HG03025 (cell line): ENCODE results near the gene CDK10.
"Not testable (repeated sequence)": the region's sequence is repeated elsewhere in the genome, so short reads cannot be mapped to it uniquely, and the experiment has no call there.

Experiments
- ATAC-seq: cut with Tn5 transposase; IDR thresholded peaks from one replicate; pipeline ENCODE4 v1.9.1; 2021; ENCODE audit warnings: mild to moderate bottlenecking, moderate library complexity; ENCODE audit not compliant: unreplicated experiment, low FRiP score

CDK10 gene

DNA sequence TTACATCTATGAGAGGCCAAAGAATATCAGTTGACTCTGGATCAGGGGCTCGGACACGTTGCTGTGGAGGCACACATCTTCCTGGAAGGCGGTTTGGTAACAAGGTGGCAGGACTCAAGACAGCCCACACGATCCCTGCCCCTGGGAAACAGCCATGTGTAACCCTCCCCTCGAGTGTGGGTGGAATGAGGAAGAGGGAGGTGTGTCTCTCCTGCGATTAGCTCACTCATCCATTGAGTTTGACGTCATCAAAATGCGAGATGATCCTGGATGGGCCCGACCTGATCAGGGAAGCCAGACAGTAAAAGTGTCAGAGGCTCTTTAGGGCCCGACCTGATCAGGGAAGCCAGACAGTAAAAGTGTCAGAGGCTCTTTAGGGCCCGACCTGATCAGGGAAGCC, 22.3 kb upstream of the CDK10 start:
- ATAC-seq: not testable (repeated sequence)

DNA sequence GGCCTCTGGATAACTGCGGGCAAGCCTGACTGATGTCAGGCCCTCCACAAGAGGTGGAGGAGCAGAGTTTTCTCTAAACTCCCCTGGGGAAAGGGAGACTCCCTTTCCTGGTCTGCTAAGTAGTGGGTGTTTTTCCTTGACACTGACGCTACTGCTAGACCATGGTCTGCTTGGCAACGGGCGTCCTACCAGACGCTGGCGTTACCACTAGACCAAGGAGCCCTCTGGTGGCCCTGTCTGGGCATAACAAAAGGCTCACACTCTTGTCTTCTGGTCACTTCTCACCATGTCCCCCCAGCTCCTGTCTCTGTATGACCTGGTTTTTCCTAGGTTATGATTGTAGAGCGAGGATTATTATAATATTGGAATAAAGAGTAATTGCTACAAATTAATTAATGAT, 19.5 kb upstream of the CDK10 start:
- not testable (repeated sequence) for ATAC-seq

DNA sequence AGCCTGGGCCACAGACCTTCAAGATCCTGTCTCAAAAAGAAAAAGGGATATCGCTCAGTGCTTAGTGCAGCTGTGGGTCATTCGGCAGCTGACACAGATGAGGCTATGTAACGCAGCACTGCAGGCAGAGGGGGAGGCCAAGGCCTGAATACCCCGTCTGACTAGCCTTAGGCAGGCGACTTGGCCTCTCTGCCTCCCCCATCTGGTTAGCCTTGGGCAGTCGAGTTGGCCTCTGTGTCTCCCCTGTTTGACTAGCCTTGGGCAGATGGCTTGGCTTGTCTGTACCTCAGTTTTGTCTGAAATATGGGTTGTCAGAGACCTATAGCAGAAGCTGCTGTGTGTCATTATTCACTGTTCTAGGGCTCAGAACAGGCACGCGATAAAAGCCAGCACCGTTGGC, 18.9 kb upstream of the CDK10 start:
- ATAC-seq: no peak

DNA sequence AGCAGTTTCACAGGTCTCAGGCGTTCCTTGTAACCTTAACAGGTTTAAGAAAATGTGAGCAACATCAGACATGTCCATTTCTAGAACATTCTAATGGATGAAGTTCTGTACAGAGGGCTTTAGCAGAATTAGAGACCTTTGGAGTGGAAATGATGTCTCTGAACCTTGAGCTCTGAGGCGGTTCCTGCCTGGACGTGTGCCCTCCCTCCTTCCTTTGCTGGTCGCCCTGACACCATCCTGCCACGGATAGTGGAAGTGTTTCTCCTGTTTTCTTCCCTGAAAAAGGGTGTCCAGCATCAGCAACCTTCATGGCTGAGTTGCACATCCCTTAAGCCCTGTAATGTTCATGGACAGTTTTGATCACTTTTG, 17.7 kb upstream of the CDK10 start:
- no peak for ATAC-seq

GRCh38 chr16:89669755-89670154, 16.7 kb upstream of the CDK10 start:
- no peak for ATAC-seq

- no peak for ATAC-seq
Measured at GRCh38 chr16:89670496-89671431, 15.7 kb upstream of the CDK10 start.

DNA sequence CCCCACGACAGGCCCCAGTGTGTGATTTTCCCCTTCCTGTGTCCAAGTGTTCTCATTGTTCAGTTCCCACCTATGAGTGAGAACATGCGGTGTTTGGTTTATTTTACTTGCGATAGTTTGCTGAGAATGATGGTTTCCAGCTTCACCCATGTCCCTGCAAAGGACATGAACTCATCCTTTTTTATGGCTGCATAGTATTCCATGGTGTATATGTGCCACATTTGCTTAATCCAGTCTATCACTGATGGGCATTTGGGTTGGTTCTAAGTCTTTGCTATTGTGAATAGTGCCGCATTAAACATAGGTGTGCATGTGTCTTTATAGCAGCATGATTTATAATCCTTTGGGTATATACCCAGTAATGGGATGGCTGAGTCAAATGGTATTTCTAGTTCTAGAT, 14.9 kb upstream of the CDK10 start:
- not testable (repeated sequence) for ATAC-seq

- no peak for ATAC-seq
Measured at GRCh38 chr16:89672177-89672941, 14.1 kb upstream of the CDK10 start.

DNA sequence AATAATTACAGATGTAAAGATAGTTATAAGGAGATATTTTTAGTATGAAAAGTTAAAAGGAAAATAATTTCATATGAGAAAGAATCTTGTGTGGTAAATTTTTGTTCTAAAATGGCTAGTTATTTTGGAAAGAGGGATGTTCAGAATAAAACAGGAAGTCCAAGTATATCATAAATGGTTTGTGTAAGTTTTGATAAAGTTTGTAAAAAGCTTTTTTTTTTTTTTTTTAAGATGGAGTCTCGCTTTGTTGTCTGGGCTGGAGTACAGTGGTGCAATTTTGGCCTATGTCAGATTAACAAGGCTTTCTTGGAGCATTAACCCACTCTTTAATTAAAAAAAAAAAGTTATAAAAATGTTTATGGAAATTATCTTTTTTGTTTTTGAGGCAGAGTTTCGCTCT, 8.2 kb upstream of the CDK10 start:
- ATAC-seq: no peak

- no peak for ATAC-seq
Measured at GRCh38 chr16:89685916-89686315, 573 bp upstream of the CDK10 start.

GRCh38 chr16:89687092-89687940, 827 bp downstream of the CDK10 start:
- ATAC-seq: peak; percentile 20

DNA sequence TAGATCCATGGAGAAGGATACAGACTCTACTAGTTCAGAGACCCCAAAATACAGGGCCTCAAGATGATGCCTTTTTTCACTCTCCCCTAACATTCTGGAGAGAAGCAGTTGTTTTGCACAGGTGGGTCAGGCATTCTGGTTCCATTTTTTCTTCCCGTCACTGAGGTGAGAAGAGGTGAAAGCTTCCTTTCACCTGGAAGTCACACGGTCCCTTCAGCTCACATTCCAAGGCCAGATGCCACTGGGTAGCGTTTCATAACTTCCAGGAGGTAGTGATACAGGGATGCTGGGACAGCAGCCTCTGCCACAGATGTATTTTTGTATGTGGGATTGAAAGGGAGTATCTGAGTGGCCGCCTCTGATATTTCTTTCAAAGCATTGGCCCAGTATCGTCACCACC, 1.9 kb downstream of the CDK10 start:
- ATAC-seq: no peak

DNA sequence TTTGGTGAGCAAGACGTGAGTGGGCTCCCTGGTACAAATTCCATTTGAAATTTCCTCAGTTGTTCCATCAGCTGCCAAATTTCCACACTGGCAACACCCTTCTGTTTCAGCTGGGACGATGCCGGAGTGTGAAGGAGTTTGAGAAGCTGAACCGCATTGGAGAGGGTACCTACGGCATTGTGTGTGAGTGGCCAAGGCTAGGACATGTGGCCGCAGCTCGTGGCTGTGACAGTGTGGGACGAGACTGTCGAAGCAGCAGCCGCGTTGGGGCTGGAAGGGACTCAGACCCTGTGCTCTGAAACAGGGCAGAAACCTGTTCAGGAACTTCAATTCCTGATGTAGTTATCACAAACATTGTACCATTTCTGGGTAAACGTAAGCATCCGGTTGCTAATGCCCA, 2.7 kb downstream of the CDK10 start:
- no peak for ATAC-seq

- ATAC-seq: not testable (repeated sequence)
Measured at GRCh38 chr16:89689621-89690020, 3.1 kb downstream of the CDK10 start.

- no peak for ATAC-seq
Measured at GRCh38 chr16:89690392-89690901, 4.0 kb downstream of the CDK10 start.

DNA sequence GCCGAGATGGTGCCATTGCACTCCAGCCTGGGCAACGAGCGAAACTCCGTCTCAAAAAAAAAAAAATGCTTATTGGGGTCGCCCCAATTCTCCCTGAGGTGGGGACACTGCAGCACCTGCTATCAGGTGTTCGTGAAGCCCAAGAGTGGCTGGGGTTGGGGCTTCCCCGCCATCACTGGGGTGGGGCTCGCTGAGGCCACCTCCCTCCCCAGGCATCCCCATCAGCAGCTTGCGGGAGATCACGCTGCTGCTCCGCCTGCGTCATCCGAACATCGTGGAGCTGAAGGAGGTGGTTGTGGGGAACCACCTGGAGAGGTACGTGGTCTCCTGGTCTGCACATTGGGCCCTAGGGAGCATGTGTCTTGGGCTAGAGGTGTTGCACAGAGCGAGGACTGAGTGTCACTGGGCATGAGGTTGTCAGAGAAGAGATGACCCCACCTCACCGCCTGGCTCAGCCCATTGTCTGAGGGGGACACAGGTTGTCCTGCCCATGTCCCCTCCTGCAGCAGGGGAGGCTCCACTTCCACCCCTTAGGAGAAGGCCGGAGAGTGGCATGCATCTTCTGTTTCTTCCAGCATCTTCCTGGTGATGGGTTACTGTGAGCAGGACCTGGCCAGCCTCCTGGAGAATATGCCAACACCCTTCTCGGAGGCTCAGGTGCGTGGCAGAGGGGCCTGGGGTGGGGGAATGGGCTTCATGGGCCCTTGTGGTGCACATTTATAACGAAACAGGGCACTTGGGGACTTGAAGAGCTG, 4.9 kb downstream of the CDK10 start:
- no peak for ATAC-seq

DNA sequence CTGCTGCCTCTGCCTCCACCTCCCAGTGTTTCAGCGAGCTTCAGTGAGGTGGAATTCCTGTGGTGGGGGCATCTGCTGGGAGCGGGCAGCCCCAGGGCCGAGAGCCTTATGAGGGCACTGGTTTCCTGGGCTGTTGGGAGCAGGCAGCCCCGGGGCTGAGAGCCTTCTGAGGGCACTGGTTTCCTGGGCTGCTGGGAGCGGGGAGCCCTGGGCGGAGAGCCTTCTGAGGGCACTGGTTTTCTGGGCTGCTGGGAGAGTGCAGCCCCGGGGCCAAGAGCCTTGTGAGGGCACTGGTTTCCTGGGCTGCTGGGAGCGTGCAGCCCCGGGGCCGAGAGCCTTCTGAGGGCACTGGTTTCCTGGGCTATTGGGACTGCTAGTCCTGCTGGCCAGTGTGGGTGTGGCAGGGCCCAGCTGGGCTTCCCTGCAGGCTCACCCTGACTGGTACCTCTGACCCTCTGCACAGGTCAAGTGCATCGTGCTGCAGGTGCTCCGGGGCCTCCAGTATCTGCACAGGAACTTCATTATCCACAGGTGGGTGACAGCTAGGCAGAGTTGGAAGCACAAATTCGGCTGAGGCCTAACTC, 5.6 kb downstream of the CDK10 start:
- no peak for ATAC-seq

GRCh38 chr16:89693289-89693731, 6.8 kb downstream of the CDK10 start:
- no peak for ATAC-seq
